H1 (cell line): ENCODE results near the gene MBNL2. TPM values are rescaled to one million over a fixed set of nuclear protein-coding genes. Genes with fewer than 3 reads are reported as not detected.

ENCODE experiments used
- CTCF ChIA-PET: fragments of 300-600 bp; sonication (Branson Sonifier 250); formaldehyde crosslinking; loops from one replicate; lab custom pipeline; 2021; ENCODE audit not compliant: partially characterized antibody; lab: Charles Lee
- POLR2A ChIA-PET: fragments of 300-600 bp; sonication (Branson Sonifier 250); formaldehyde crosslinking; loops from one replicate; lab custom pipeline; 2021; ENCODE audit warnings: inconsistent platforms; ENCODE audit not compliant: partially characterized antibody; lab: Charles Lee
- DNase-seq, 2 experiments: peaks; one replicate each; pipeline versions ENCODE4 v3.0.0 to v3.0.0-alpha.2; 2010 to 2022; ENCODE audit warnings: low spot score in 2 of 2, low read depth in 1 of 2, mixed read lengths in 1 of 2
- FAIRE-seq: peaks from 2 replicates; lab custom pipeline; 2011; peaks lifted over from hg19 to GRCh38; lab: Jason Lieb, UNC
- H2AFZ ChIP-seq: 2 replicates; pipeline ENCODE4 v1.8.1; 2012; ENCODE audit warnings: low read length, inconsistent platforms
- H2AK5ac ChIP-seq: 2 replicates; pipeline ENCODE4 v1.6.1; 2013; ENCODE audit warnings: low read depth, low read length
- H2BK120ac ChIP-seq: replicated peaks from 2 replicates; pipeline ENCODE3; 2013; ENCODE audit warnings: low read depth, low read length, inconsistent platforms
- H2BK12ac ChIP-seq: 2 replicates; pipeline ENCODE4 v1.6.1; 2013; ENCODE audit warnings: low read depth, low read length
- H2BK15ac ChIP-seq: 2 replicates; pipeline ENCODE4 v1.6.1; 2013; ENCODE audit warnings: low read length
- H2BK20ac ChIP-seq: 2 replicates; pipeline ENCODE4 v1.6.1; 2013; ENCODE audit warnings: low read length
- H2BK5ac ChIP-seq: 2 replicates; pipeline ENCODE4 v1.6.1; 2013; ENCODE audit warnings: low read depth, low read length
- H3K14ac ChIP-seq: 2 replicates; pipeline ENCODE4 v1.6.1; 2013; ENCODE audit warnings: inconsistent platforms; ENCODE audit not compliant: insufficient read length
- H3K18ac ChIP-seq: 2 replicates; pipeline ENCODE4 v1.6.1; 2013; ENCODE audit warnings: low read length; ENCODE audit errors: extremely low read depth
- H3K23ac ChIP-seq: 2 replicates; pipeline ENCODE4 v1.6.1; 2013; ENCODE audit warnings: inconsistent platforms; ENCODE audit not compliant: insufficient read length
- H3K23me2 ChIP-seq: 2 replicates; pipeline ENCODE4 v1.6.1; 2013; ENCODE audit warnings: low read depth, low read length
- H3K27ac ChIP-seq: 2 replicates; pipeline ENCODE4 v1.6.1; 2011; ENCODE audit warnings: low read depth, low read length, inconsistent platforms
- H3K27me3 ChIP-seq, 4 experiments: replicated peaks in 1 of 4; 1 replicate in 1 of 4; 2 replicates in 3 of 4; pipeline versions ENCODE4 v1.6.1 to v1.8.1; 2011 to 2013; ENCODE audit warnings: low read length in 3 of 4, mild to moderate bottlenecking in 3 of 4, inconsistent platforms in 2 of 4, mixed read lengths in 2 of 4, moderate library complexity in 1 of 4; ENCODE audit not compliant: control insufficient read depth in 3 of 4, insufficient read depth in 3 of 4; ENCODE audit errors: extremely low read depth in 1 of 4
- H3K36me3 ChIP-seq, 4 experiments: 2 replicates each; pipeline versions ENCODE4 v1.6.1 to v1.8.1; 2011 to 2013; ENCODE audit warnings: mild to moderate bottlenecking in 4 of 4, low read length in 3 of 4, moderate library complexity in 2 of 4, control low read depth in 1 of 4, inconsistent platforms in 1 of 4; ENCODE audit not compliant: insufficient read depth in 4 of 4, control insufficient read depth in 2 of 4
- H3K4ac ChIP-seq: replicated peaks from 2 replicates; pipeline ENCODE3; 2013; ENCODE audit warnings: low read length, low read depth, mixed read lengths, inconsistent platforms; ENCODE audit not compliant: insufficient read length
- H3K4me1 ChIP-seq, 4 experiments: replicated peaks in 1 of 4; 1 replicate in 1 of 4; 2 replicates in 3 of 4; pipeline versions ENCODE4 v1.6.1 to v1.8.1; 2011 to 2013; ENCODE audit warnings: low read length in 3 of 4, inconsistent platforms in 2 of 4, mixed read lengths in 1 of 4; ENCODE audit not compliant: insufficient read depth in 4 of 4, control insufficient read depth in 3 of 4
- H3K4me2 ChIP-seq, 2 experiments: 2 replicates each; pipeline versions ENCODE4 v1.6.1 to v1.8.1; 2011 to 2013; ENCODE audit warnings: low read depth in 2 of 2, low read length in 2 of 2, control low read depth in 1 of 2, inconsistent platforms in 1 of 2, mild to moderate bottlenecking in 1 of 2; ENCODE audit not compliant: insufficient read depth in 1 of 2
- H3K4me3 ChIP-seq, 4 experiments: fragments of 200-600, 300-600 bp in 1 of 4; sonication (generic), shearing (Covaris generic), sonication (Bioruptor Twin) in 1 of 4; 2 replicates each; pipeline versions ENCODE4 v1.5.1 to v1.8.1; 2011 to 2016; ENCODE audit warnings: low read length in 4 of 4, low read depth in 3 of 4, control low read depth in 2 of 4, inconsistent platforms in 2 of 4, mild to moderate bottlenecking in 2 of 4, mixed read lengths in 1 of 4, moderate library complexity in 1 of 4; ENCODE audit not compliant: insufficient read depth in 2 of 4; ENCODE audit errors: extremely low read depth in 1 of 4
- H3K56ac ChIP-seq: replicated peaks from 2 replicates; pipeline ENCODE3; 2013; ENCODE audit warnings: low read depth, mild to moderate bottlenecking, mixed read lengths, low read length, inconsistent platforms; ENCODE audit not compliant: insufficient read length
- H3K79me1 ChIP-seq: 2 replicates; pipeline ENCODE4 v1.6.1; 2013; ENCODE audit warnings: low read depth, low read length, control low read depth
- H3K79me2 ChIP-seq, 2 experiments: 2 replicates each; pipeline versions ENCODE4 v1.6.1 to v1.8.1; 2012 to 2013; ENCODE audit warnings: low read length in 2 of 2, mild to moderate bottlenecking in 2 of 2, inconsistent platforms in 1 of 2; ENCODE audit not compliant: insufficient read depth in 2 of 2, control insufficient read depth in 1 of 2
- H3K9ac ChIP-seq, 4 experiments: replicated peaks in 1 of 4; 1 replicate in 1 of 4; 2 replicates in 3 of 4; pipeline versions ENCODE4 v1.6.1 to v1.8.1; 2011 to 2013; ENCODE audit warnings: low read depth in 3 of 4, low read length in 3 of 4, control low read depth in 2 of 4, mild to moderate bottlenecking in 2 of 4, moderate library complexity in 2 of 4, inconsistent platforms in 1 of 4; ENCODE audit errors: extremely low read depth in 1 of 4
- H3K9me3 ChIP-seq, 2 experiments: 2 replicates each; pipeline versions ENCODE4 v1.6.1 to v1.8.1; 2012 to 2013; ENCODE audit warnings: mild to moderate bottlenecking in 2 of 2, moderate library complexity in 2 of 2, control low read depth in 1 of 2, inconsistent platforms in 1 of 2, low read depth in 1 of 2, low read length in 1 of 2, mixed read lengths in 1 of 2; ENCODE audit not compliant: insufficient read depth in 2 of 2
- H4K20me1 ChIP-seq, 2 experiments: replicated peaks in 1 of 2; 2 replicates each; pipeline versions ENCODE3 to v1.8.1; 2011 to 2013; ENCODE audit warnings: inconsistent platforms in 2 of 2, low read length in 2 of 2, mild to moderate bottlenecking in 1 of 2; ENCODE audit not compliant: insufficient read depth in 2 of 2, control insufficient read depth in 1 of 2
- H4K5ac ChIP-seq: 2 replicates; pipeline ENCODE4 v1.6.1; 2013; ENCODE audit warnings: low read length, low read depth, mixed read lengths, inconsistent platforms; ENCODE audit not compliant: insufficient read length
- H4K8ac ChIP-seq: 2 replicates; pipeline ENCODE4 v1.8.0; 2013; ENCODE audit warnings: mild to moderate bottlenecking, moderate library complexity, low read length, inconsistent platforms; ENCODE audit not compliant: insufficient read depth; ENCODE audit errors: extremely low read depth
- H4K91ac ChIP-seq: replicated peaks from 2 replicates; pipeline ENCODE3; 2013; ENCODE audit warnings: low read length, mixed read lengths, inconsistent platforms; ENCODE audit not compliant: insufficient read length
- HDAC6 ChIP-seq: IDR thresholded peaks from one replicate; pipeline ENCODE4 v1.7.1; 2012; ENCODE audit warnings: low read depth, mild to moderate bottlenecking, inconsistent platforms, low read length, moderate library complexity
- JUND ChIP-seq: IDR thresholded peaks from 2 replicates; pipeline ENCODE4 v1.6.1; 2011; ENCODE audit warnings: mild to moderate bottlenecking, improper control_type of control experiment, low read length
- RXRA ChIP-seq: IDR thresholded peaks from 2 replicates; pipeline ENCODE4 v1.6.1; 2011; ENCODE audit warnings: low read depth, mild to moderate bottlenecking, low read length, moderate library complexity; ENCODE audit not compliant: insufficient read depth
- WGBS, 2 experiments: shearing (Covaris generic) in 1 of 2; methylation state at CpG; one replicate each; pipeline versions ENCODE4 v1.1.6 to v1.1.7; 2013 to 2015; ENCODE audit warnings: low lambda C conversion rate in 2 of 2, mixed read lengths in 2 of 2, inconsistent platforms in 1 of 2, low coverage in 1 of 2, missing lambda C conversion rate in 1 of 2; ENCODE audit not compliant: insufficient replicate concordance in 2 of 2, insufficient coverage in 1 of 2, insufficient read length in 1 of 2; ENCODE audit errors: extremely low coverage in 1 of 2, missing lambda C conversion rate in 1 of 2; 5-methylcytosine and 5-hydroxymethylcytosine counted together
- polyA plus RNA-seq, 7 experiments: library from polyadenylated mRNA; depleted of rRNA in 3 of 7; stranded (reverse) in 5 of 7; unstranded in 2 of 7; fragments of >200 nt in 5 of 7; fragments of 200-250 nt in 2 of 7; gene quantifications; 1 replicate in 5 of 7; 2 replicates in 1 of 7; 4 replicates in 1 of 7; pipeline versions ENCODE4 v1.2.1 to v1.2.3, GENCODE V29; 2011 to 2013; ENCODE audit warnings: missing spikeins in 2 of 7, mixed read lengths in 2 of 7
- total RNA-seq: library from RNA; stranded (reverse); fragmentation: NEBNext Ultra II Directional; extraction: Animal tissue kit (Norgen Biotek cat#: 25700); gene quantifications from 2 replicates; pipeline ENCODE4 v1.2.1, GENCODE V29; 2021
- TF ChIP-seq, protein P1 (sequence below): IDR thresholded peaks from 2 replicates; pipeline ENCODE4 v1.6.1; 2012; ENCODE audit warnings: low read length, inconsistent platforms

The MBNL2 gene
- total and polyA plus RNA-seq, 2 of the 8 experiments (the other 6 are each of a cell fraction or from before 2014, with no cell fraction given): 1.0 to 2.6 TPM

DNA sequence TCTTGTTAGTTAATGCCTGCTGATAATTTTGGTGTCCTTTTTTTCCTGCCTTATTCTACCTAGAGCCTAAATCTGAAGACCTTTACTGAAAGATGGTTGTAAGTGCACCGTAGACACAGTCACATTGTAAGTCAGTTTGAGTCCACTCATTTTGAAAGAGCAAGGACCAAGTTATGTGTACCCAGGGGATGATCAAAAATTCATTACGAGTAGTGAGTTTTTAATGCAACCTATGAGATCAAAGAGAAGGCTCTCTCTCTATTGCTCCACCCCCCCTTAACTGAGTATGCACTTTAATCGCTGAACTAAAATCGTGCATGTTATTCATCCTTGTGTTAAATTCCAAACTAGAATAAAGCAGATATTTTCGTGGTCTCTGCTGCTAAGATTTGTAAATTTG lies 213.7 kb downstream of the MBNL2 start:
- Histone ChIP-seq H3K4ac (no peak overlapping the region), H2BK120ac (no peak overlapping the region), H3K4me1 (peaks cover 0 to 3% (median 1%) of the 10 kb centered on the region in 4 experiments; a peak in 2 of 7 replicates), H3K36me3 (peaks cover 0 to 7% (median 0%) of the 10 kb centered on the region in 4 experiments; a peak in 2 of 8 replicates), H3K9me3 (no peaks in the 10 kb centered on the region), H4K5ac (no peak overlapping the region), H3K14ac (no peak overlapping the region), H3K18ac (no peak overlapping the region), H2BK12ac (no peak overlapping the region), H4K8ac (no peak overlapping the region), H2BK20ac (no peak overlapping the region), H2AFZ (no peak overlapping the region), H3K9ac (no peak overlapping the region), H4K20me1 (peaks cover 0 to 3% of the 10 kb centered on the region in 2 experiments), H2BK15ac (no peak overlapping the region), H3K4me3 (peak overlapping the region in 2 of 4 experiments; percentile 28 to 85; a peak in 4 of 8 replicates), H2AK5ac (no peak overlapping the region), H4K91ac (no peak overlapping the region), H3K23me2 (peaks cover 12% of the 10 kb centered on the region), H3K23ac (no peak overlapping the region), H3K79me2 (peaks cover 3 to 51% of the 10 kb centered on the region in 2 experiments; a peak in 3 of 4 replicates), H3K79me1 (peaks cover 3% of the 10 kb centered on the region; the same call in 1 of the 2 replicates), H3K27me3 (no peaks in the 10 kb centered on the region), H3K27ac (no peak overlapping the region), H3K56ac (no peak overlapping the region), H2BK5ac (no peak overlapping the region), H3K4me2 (peak overlapping the region; percentile 67 to 93)
- FAIRE-seq (no peak), DNase-seq (no peak)
- CTCF ChIA-PET: no interaction called here
- POLR2A ChIA-PET: no interaction called here
- no peak for TF ChIP-seq HDAC6
- TF ChIP-seq, protein P1, sequence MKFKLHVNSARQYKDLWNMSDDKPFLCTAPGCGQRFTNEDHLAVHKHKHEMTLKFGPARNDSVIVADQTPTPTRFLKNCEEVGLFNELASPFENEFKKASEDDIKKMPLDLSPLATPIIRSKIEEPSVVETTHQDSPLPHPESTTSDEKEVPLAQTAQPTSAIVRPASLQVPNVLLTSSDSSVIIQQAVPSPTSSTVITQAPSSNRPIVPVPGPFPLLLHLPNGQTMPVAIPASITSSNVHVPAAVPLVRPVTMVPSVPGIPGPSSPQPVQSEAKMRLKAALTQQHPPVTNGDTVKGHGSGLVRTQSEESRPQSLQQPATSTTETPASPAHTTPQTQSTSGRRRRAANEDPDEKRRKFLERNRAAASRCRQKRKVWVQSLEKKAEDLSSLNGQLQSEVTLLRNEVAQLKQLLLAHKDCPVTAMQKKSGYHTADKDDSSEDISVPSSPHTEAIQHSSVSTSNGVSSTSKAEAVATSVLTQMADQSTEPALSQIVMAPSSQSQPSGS: no peak
- no peak for TF ChIP-seq RXRA
- no peak for TF ChIP-seq JUND
- WGBS, 2 experiments: 85% methylated on average over 5 of the region's 5 CpGs; no CpG with 5 or more reads in 1 of the 2 experiments
